GM23248 (cell line): Measurements from ENCODE around the gene FPR3.

Source experiments
- EZH2 ChIP-seq: fragments of 200-600 bp; sonication (generic); IDR thresholded peaks from 2 replicates; pipeline ENCODE4 v1.6.1; 2018; ENCODE audit warnings: antibody characterized with exemption, mild to moderate bottlenecking; ENCODE audit not compliant: insufficient read depth, poor library complexity, severe bottlenecking
- EZH2phosphoT487 ChIP-seq: fragments of 200-600 bp; sonication (generic); IDR thresholded peaks from 2 replicates; pipeline ENCODE4 v1.6.1; 2018; ENCODE audit warnings: antibody characterized with exemption, moderate library complexity, mild to moderate bottlenecking, low read depth; ENCODE audit not compliant: insufficient read depth

- no peak for TF ChIP-seq EZH2phosphoT487
- TF ChIP-seq EZH2 = no peak
Observed at GRCh38 chr19:51803967-51804366, 9.0 kb downstream of the FPR3 start.
